ENCODE data around the gene LRRC23. TPM values are rescaled to one million over a fixed set of nuclear protein-coding genes. Genes with fewer than 3 reads are reported as not detected.

The LRRC23 gene
- total and polyA plus RNA-seq, 2 experiments from 2014 or later, result 2.4 to 9.1 TPM

- no peak overlapping the region for H3K27ac ChIP-seq (ENCODE audit: low read depth)
- ATAC-seq (no peak), DNase-seq (ENCODE audit: low spot score) (no peak)
- H3K27me3 Mint-ChIP-seq (ENCODE audit: insufficient read depth, low read depth, poor library complexity), result peaks cover 46% of the 10 kb centered on the region
- peaks cover 23% of the 10 kb centered on the region for H3K4me1 ChIP-seq (ENCODE audit: insufficient read depth)
- peaks cover 41% of the 10 kb centered on the region for H3K4me1 Mint-ChIP-seq
- H3K4me3 Mint-ChIP-seq, result peak overlapping the region; percentile 20; the same call in 1 of the 3 replicates
- no peaks in the 10 kb centered on the region for H3K27me3 ChIP-seq (ENCODE audit: insufficient read depth)
- H3K36me3 Mint-ChIP-seq (ENCODE audit: low read depth), result no peaks in the 10 kb centered on the region
- H3K27ac Mint-ChIP-seq, result no peak overlapping the region
- no peaks in the 10 kb centered on the region for H3K36me3 ChIP-seq (ENCODE audit: insufficient read depth)
- TF ChIP-seq STAT1 (IDR thresholded peaks at IDR 0.05; ENCODE audit: unreplicated experiment), result no peak
- TF ChIP-seq, protein P1, sequence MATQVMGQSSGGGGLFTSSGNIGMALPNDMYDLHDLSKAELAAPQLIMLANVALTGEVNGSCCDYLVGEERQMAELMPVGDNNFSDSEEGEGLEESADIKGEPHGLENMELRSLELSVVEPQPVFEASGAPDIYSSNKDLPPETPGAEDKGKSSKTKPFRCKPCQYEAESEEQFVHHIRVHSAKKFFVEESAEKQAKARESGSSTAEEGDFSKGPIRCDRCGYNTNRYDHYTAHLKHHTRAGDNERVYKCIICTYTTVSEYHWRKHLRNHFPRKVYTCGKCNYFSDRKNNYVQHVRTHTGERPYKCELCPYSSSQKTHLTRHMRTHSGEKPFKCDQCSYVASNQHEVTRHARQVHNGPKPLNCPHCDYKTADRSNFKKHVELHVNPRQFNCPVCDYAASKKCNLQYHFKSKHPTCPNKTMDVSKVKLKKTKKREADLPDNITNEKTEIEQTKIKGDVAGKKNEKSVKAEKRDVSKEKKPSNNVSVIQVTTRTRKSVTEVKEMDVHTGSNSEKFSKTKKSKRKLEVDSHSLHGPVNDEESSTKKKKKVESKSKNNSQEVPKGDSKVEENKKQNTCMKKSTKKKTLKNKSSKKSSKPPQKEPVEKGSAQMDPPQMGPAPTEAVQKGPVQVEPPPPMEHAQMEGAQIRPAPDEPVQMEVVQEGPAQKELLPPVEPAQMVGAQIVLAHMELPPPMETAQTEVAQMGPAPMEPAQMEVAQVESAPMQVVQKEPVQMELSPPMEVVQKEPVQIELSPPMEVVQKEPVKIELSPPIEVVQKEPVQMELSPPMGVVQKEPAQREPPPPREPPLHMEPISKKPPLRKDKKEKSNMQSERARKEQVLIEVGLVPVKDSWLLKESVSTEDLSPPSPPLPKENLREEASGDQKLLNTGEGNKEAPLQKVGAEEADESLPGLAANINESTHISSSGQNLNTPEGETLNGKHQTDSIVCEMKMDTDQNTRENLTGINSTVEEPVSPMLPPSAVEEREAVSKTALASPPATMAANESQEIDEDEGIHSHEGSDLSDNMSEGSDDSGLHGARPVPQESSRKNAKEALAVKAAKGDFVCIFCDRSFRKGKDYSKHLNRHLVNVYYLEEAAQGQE (IDR thresholded peaks at IDR 0.05; ENCODE audit: unreplicated experiment), result no peak
- TF ChIP-seq JUNB (IDR thresholded peaks at IDR 0.05; ENCODE audit: unreplicated experiment), result no peak
- no peak for TF ChIP-seq EZH2 (IDR thresholded peaks at IDR 0.05; ENCODE audit: low read depth, unreplicated experiment)
- TF ChIP-seq ETS1 (IDR thresholded peaks at IDR 0.05), result no peak
- no peak overlapping the region for H2AFZ ChIP-seq
- H3F3A ChIP-seq (replicated peaks; ENCODE audit: low read depth), result peaks cover 23% of the 10 kb centered on the region
- H3K79me2 ChIP-seq (replicated peaks; ENCODE audit: insufficient read depth), result 0 out of 2 replicates have a peak, but pooled peaks cover 5% of the 10 kb centered on the region
- H3K4me2 ChIP-seq, result no peak overlapping the region
- H4K20me1 ChIP-seq (replicated peaks; ENCODE audit: insufficient read depth), result no peaks in the 10 kb centered on the region
- peaks cover 2% of the 10 kb centered on the region; the same call in 2 of the 3 replicates for H3K9me3 Mint-ChIP-seq
- H3K9me2 ChIP-seq (ENCODE audit: insufficient read depth), result no peaks in the 10 kb centered on the region
- H3K4me3 ChIP-seq, result no peak overlapping the region
Measured at GRCh38 chr12:6947615-6948014, 43.0 kb downstream of the LRRC23 start.

DNA sequence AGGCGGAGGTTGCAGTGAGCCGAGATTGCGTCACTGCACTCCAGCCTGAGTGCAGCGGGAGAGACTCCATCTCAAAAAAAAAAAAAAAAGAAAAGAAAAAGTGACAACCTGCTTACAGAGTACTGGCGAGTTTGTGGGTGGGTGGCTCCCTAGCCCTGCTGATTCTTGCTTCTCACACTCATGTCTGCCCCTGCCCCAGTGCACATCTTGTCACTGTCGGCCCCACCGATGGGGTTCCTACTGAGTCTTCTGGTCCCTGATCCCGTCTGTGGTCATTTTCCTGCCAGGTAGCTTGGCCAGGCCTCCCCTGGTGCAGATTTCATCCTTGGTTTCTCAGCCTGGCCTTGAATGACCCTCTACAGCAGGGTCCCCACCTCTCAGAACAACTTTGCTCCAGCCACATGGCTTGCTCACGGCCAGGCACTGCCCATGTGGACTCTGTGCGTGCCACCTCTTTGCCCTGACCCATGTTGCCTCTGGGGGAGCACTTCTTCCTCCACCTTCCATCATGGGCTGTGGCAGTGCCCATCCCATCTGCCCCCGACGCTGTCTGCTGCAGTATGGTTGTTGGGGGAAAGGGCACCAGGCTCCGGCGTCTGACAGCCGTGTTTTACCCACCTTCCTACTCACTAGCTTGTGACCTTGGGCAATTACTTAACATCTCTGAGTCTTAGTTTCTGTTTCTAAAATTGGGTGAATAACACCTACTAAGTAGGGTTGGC lies 44.4 kb downstream of the LRRC23 start:
- H3K36me3 Mint-ChIP-seq (ENCODE audit: low read depth), result no peaks in the 10 kb centered on the region

More for the DNA sequence above, 44.4 kb downstream of the LRRC23 start:
- Histone ChIP-seq H3K9me2 (ENCODE audit: insufficient read depth) (no peaks in the 10 kb centered on the region), H3K79me2 (replicated peaks; ENCODE audit: insufficient read depth) (0 out of 2 replicates have a peak, but pooled peaks cover 5% of the 10 kb centered on the region), H3K4me1 (ENCODE audit: insufficient read depth) (peaks cover 30% of the 10 kb centered on the region), H3K27ac (ENCODE audit: low read depth) (no peak overlapping the region), H2AFZ (no peak overlapping the region), H3F3A (replicated peaks; ENCODE audit: low read depth) (peaks cover 20% of the 10 kb centered on the region), H3K36me3 (ENCODE audit: insufficient read depth) (no peaks in the 10 kb centered on the region), H3K4me3 (no peak overlapping the region), H3K27me3 (ENCODE audit: insufficient read depth) (no peaks in the 10 kb centered on the region), H3K4me2 (no peak overlapping the region), H4K20me1 (replicated peaks; ENCODE audit: insufficient read depth) (no peaks in the 10 kb centered on the region)
- DNase-seq (ENCODE audit: low spot score) (no peak), ATAC-seq (no peak)
- peaks cover 49% of the 10 kb centered on the region for H3K4me1 Mint-ChIP-seq
- no peak for TF ChIP-seq ZNF331 (CRISPR knock-in tag; IDR thresholded peaks at IDR 0.05; ENCODE audit: low read depth)
- peaks cover 40% of the 10 kb centered on the region for H3K27me3 Mint-ChIP-seq (ENCODE audit: insufficient read depth, low read depth, poor library complexity)
- H3K9me3 Mint-ChIP-seq, result peaks cover 2% of the 10 kb centered on the region; the same call in 2 of the 3 replicates
- H3K4me3 Mint-ChIP-seq, result peak overlapping the region; percentile 17; the same call in 1 of the 3 replicates
- no peak overlapping the region for H3K27ac Mint-ChIP-seq

Measured in GM23338 (cell line).